Spinal cord (tissue), 10 donors: ENCODE data around the gene CSF2RB. TPM values are rescaled to one million over a fixed set of nuclear protein-coding genes. Genes with fewer than 3 reads are reported as not detected.

Experiments
- DNase-seq, 6 donors: peaks; one replicate each; pipeline versions ENCODE4 v3.0.0 to v3.0.0-alpha.2; 2013 to 2015; ENCODE audit warnings: low spot score in 6 of 6, low read depth in 4 of 6
- H3K27ac ChIP-seq: one replicate; pipeline ENCODE4 v1.5.1; 2013; ENCODE audit warnings: low read depth, low read length, control low read depth
- H3K27me3 ChIP-seq: one replicate; pipeline ENCODE4 v1.6.1; 2013; ENCODE audit warnings: low read length; ENCODE audit not compliant: control insufficient read depth, insufficient read depth
- H3K36me3 ChIP-seq: one replicate; pipeline ENCODE4 v1.6.1; 2013; ENCODE audit warnings: low read length; ENCODE audit not compliant: control insufficient read depth, insufficient read depth
- H3K4me1 ChIP-seq: one replicate; pipeline ENCODE4 v1.6.1; 2013; ENCODE audit warnings: low read length; ENCODE audit not compliant: control insufficient read depth, insufficient read depth
- H3K4me3 ChIP-seq: one replicate; pipeline ENCODE4 v1.5.1; 2013; ENCODE audit warnings: low read depth, low read length, control low read depth
- H3K9me3 ChIP-seq: one replicate; pipeline ENCODE4 v1.6.1; 2013; ENCODE audit warnings: low read length; ENCODE audit not compliant: control insufficient read depth, insufficient read depth
- whole genome bisulfite sequencing: methylation state at CpG from one replicate; pipeline ENCODE4 v1.1.5; 2013; ENCODE audit warnings: missing lambda C conversion rate; ENCODE audit not compliant: insufficient coverage; 5-methylcytosine and 5-hydroxymethylcytosine counted together
- polyA plus RNA-seq, 2 donors: library from polyadenylated mRNA; unstranded; fragments of 120-200 nt; gene quantifications; one replicate each; pipeline ENCODE4 v1.2.1, GENCODE V29; 2013; ENCODE audit not compliant: insufficient read length in 2 of 2
- total RNA-seq, 2 donors: library from RNA; depleted of rRNA in 1 of 2; stranded (reverse); fragments of 120-200 nt in 1 of 2; fragments of >200 nt in 1 of 2; gene quantifications; one replicate each; pipeline versions ENCODE4 v1.2.3 to v1.2.4, GENCODE V29; 2013 to 2014
- donor health status: healthy.

The CSF2RB gene
- total and polyA plus RNA-seq, 4 donors, result 1.3 to 3.1 (median 1.8) TPM

GRCh38 chr22:36914390-36914752, 943 bp downstream of the CSF2RB start:
- H3K36me3 ChIP-seq, result no peaks in the 10 kb centered on the region
- no CpG with 5 or more reads among the region's 1 CpG for WGBS

GRCh38 chr22:36916034-36916433, 2.6 kb downstream of the CSF2RB start:
- Histone ChIP-seq H3K27me3 (no peaks in the 10 kb centered on the region), H3K9me3 (no peaks in the 10 kb centered on the region), H3K4me1 (no peaks in the 10 kb centered on the region)

More at GRCh38 chr22:36914390-36914752, 943 bp downstream of the CSF2RB start:
- Histone ChIP-seq H3K4me1 (no peaks in the 10 kb centered on the region), H3K27ac (no peak overlapping the region), H3K4me3 (no peak overlapping the region), H3K9me3 (no peaks in the 10 kb centered on the region), H3K27me3 (no peaks in the 10 kb centered on the region)
- no peak for DNase-seq

GRCh38 chr22:36918586-36919284, 5.3 kb downstream of the CSF2RB start:
- peaks cover 13% of the 10 kb centered on the region for H3K4me1 ChIP-seq
- H3K9me3 ChIP-seq, result no peaks in the 10 kb centered on the region
- WGBS, result 57% methylated on average over 1 of the region's 3 CpGs
- no peak overlapping the region for H3K4me3 ChIP-seq
- H3K36me3 ChIP-seq, result no peaks in the 10 kb centered on the region
- DNase-seq, result no peak
- H3K27me3 ChIP-seq, result no peaks in the 10 kb centered on the region
- no peak overlapping the region for H3K27ac ChIP-seq

More at GRCh38 chr22:36916034-36916433, 2.6 kb downstream of the CSF2RB start:
- Histone ChIP-seq H3K36me3 (no peaks in the 10 kb centered on the region), H3K27ac (no peak overlapping the region), H3K4me3 (no peak overlapping the region)
- DNase-seq, result no peak

- WGBS, result 69% methylated on average over 11 of the region's 15 CpGs
- Histone ChIP-seq H3K36me3 (no peaks in the 10 kb centered on the region), H3K9me3 (no peaks in the 10 kb centered on the region), H3K4me1 (peaks cover 13% of the 10 kb centered on the region), H3K4me3 (no peak overlapping the region), H3K27me3 (no peaks in the 10 kb centered on the region), H3K27ac (no peak overlapping the region)
- peak in 1 of 6 donors; percentile 10 for DNase-seq
These were observed 8.1 kb downstream of the CSF2RB start for GRCh38 chr22:36921309-36922104.

- 52% methylated on average over 10 of the region's 10 CpGs for WGBS
- DNase-seq, result peak in 1 of 6 donors; percentile 23
- no peaks in the 10 kb centered on the region for H3K27me3 ChIP-seq
These were observed 8.7 kb downstream of the CSF2RB start for GRCh38 chr22:36922105-36922608.

GRCh38 chr22:36922711-36923110, 9.3 kb downstream of the CSF2RB start:
- WGBS, result 69% methylated on average over 6 of the region's 7 CpGs
- H3K9me3 ChIP-seq, result no peaks in the 10 kb centered on the region
- H3K27me3 ChIP-seq, result no peaks in the 10 kb centered on the region
- H3K27ac ChIP-seq, result no peak overlapping the region
- peaks cover 13% of the 10 kb centered on the region for H3K4me1 ChIP-seq
- no peaks in the 10 kb centered on the region for H3K36me3 ChIP-seq
- no peak overlapping the region for H3K4me3 ChIP-seq
- DNase-seq, result no peak

More at GRCh38 chr22:36922105-36922608, 8.7 kb downstream of the CSF2RB start:
- Histone ChIP-seq H3K9me3 (no peaks in the 10 kb centered on the region), H3K4me1 (peaks cover 13% of the 10 kb centered on the region), H3K4me3 (no peak overlapping the region), H3K27ac (no peak overlapping the region), H3K36me3 (no peaks in the 10 kb centered on the region)

GRCh38 chr22:36923131-36923788, 9.8 kb downstream of the CSF2RB start:
- H3K27me3 ChIP-seq, result no peaks in the 10 kb centered on the region
- WGBS, result 82% methylated on average over 17 of the region's 21 CpGs

GRCh38 chr22:36924151-36924698, 10.8 kb downstream of the CSF2RB start:
- WGBS, result 87% methylated on average over 8 of the region's 8 CpGs
- DNase-seq, result no peak
- no peaks in the 10 kb centered on the region for H3K27me3 ChIP-seq
- H3K4me1 ChIP-seq, result peaks cover 24% of the 10 kb centered on the region
- no peaks in the 10 kb centered on the region for H3K36me3 ChIP-seq
- no peak overlapping the region for H3K4me3 ChIP-seq
- H3K9me3 ChIP-seq, result no peaks in the 10 kb centered on the region
- no peak overlapping the region for H3K27ac ChIP-seq

More at GRCh38 chr22:36923131-36923788, 9.8 kb downstream of the CSF2RB start:
- Histone ChIP-seq H3K4me1 (peaks cover 15% of the 10 kb centered on the region), H3K4me3 (no peak overlapping the region), H3K9me3 (no peaks in the 10 kb centered on the region), H3K27ac (no peak overlapping the region), H3K36me3 (no peaks in the 10 kb centered on the region)
- DNase-seq, result no peak
